IMR-90 (cell line): ENCODE data around the gene CATSPER1. TPM values are rescaled to one million over a fixed set of nuclear protein-coding genes. Genes with fewer than 3 reads are reported as not detected.

Source experiments
- ATAC-seq: fragments of 200-7000 bp; cut with Tn5 transposase; 2 replicates; pipeline ENCODE4 v1.9.1; 2020; ENCODE audit warnings: low read depth, mild to moderate bottlenecking, moderate library complexity
- BruUV-seq: library from RNA; stranded (reverse); fragments of 400-500 nt; replicated peaks from 2 replicates; lab custom pipeline; 2021; lab: Mats Ljungman, UMichigan
- CTCF ChIA-PET: fragments of 300-600 bp; formaldehyde crosslinking; extraction: SDS; loops from one replicate; lab custom pipeline; 2021; ENCODE audit warnings: antibody characterized with exemption; lab: Yijun Ruan, JAX
- POLR2A ChIA-PET: fragments of 300-600 bp; sonication (Branson Sonifier 250); formaldehyde crosslinking; loops from one replicate; lab custom pipeline; 2022; ENCODE audit warnings: antibody characterized with exemption; ENCODE audit not compliant: unreplicated experiment; lab: Charles Lee
- DNase-seq: peaks from one replicate; pipeline ENCODE4 v3.0.0; 2013
- H2AFZ ChIP-seq: replicated peaks from 2 replicates; pipeline ENCODE3; 2013; ENCODE audit warnings: low read length, mild to moderate bottlenecking; ENCODE audit not compliant: poor library complexity
- H2AK5ac ChIP-seq: 2 replicates; pipeline ENCODE4 v1.6.1; 2013; ENCODE audit warnings: low read depth, low read length, inconsistent platforms
- H2AK9ac ChIP-seq: replicated peaks from 2 replicates; pipeline ENCODE3; 2013; ENCODE audit warnings: mild to moderate bottlenecking, low read depth, low read length, moderate library complexity; ENCODE audit not compliant: poor library complexity
- H2BK120ac ChIP-seq: 2 replicates; pipeline ENCODE4 v1.6.1; 2013; ENCODE audit warnings: low read depth, low read length, inconsistent platforms
- H2BK15ac ChIP-seq: 3 replicates; pipeline ENCODE4 v1.6.1; 2013; ENCODE audit warnings: low read depth, low read length, inconsistent platforms
- H2BK20ac ChIP-seq: 2 replicates; pipeline ENCODE4 v1.6.1; 2013; ENCODE audit warnings: low read depth, mild to moderate bottlenecking, inconsistent platforms, low read length, moderate library complexity
- H2BK5ac ChIP-seq: 2 replicates; pipeline ENCODE4 v1.6.1; 2013; ENCODE audit warnings: mild to moderate bottlenecking, low read depth, low read length, inconsistent platforms; ENCODE audit not compliant: poor library complexity, severe bottlenecking
- H3K14ac ChIP-seq: replicated peaks from 2 replicates; pipeline ENCODE4 v1.6.1; 2013; ENCODE audit warnings: low read depth, low read length, inconsistent platforms
- H3K18ac ChIP-seq: 2 replicates; pipeline ENCODE4 v1.6.1; 2013; ENCODE audit warnings: low read depth, low read length, control low read depth
- H3K23ac ChIP-seq: 2 replicates; pipeline ENCODE4 v1.6.1; 2013; ENCODE audit warnings: low read depth, low read length, inconsistent platforms
- H3K27ac ChIP-seq: 2 replicates; pipeline ENCODE4 v1.5.1; 2013; ENCODE audit warnings: mild to moderate bottlenecking, control low read depth, low read length; ENCODE audit not compliant: insufficient read depth
- H3K27me3 ChIP-seq: 2 replicates; pipeline ENCODE4 v1.6.1; 2013; ENCODE audit warnings: low read length; ENCODE audit not compliant: control insufficient read depth, insufficient read depth
- H3K36me3 ChIP-seq: 2 replicates; pipeline ENCODE4 v1.6.1; 2013; ENCODE audit warnings: low read length, mixed read lengths; ENCODE audit not compliant: control insufficient read depth, insufficient read depth
- H3K4ac ChIP-seq: 2 replicates; pipeline ENCODE4 v1.6.1; 2013; ENCODE audit warnings: low read depth, low read length, inconsistent platforms
- H3K4me1 ChIP-seq: 2 replicates; pipeline ENCODE4 v1.6.1; 2013; ENCODE audit warnings: low read length, mixed read lengths; ENCODE audit not compliant: control insufficient read depth, insufficient read depth
- H3K4me2 ChIP-seq: 2 replicates; pipeline ENCODE4 v1.6.1; 2013; ENCODE audit warnings: low read depth, mild to moderate bottlenecking, control low read depth, low read length, moderate library complexity
- H3K4me3 ChIP-seq: 2 replicates; pipeline ENCODE4 v1.5.1; 2013; ENCODE audit warnings: low read depth, mild to moderate bottlenecking, control low read depth, low read length, moderate library complexity; ENCODE audit not compliant: insufficient read depth
- H3K56ac ChIP-seq: 2 replicates; pipeline ENCODE4 v1.6.1; 2013; ENCODE audit warnings: low read length, inconsistent platforms; ENCODE audit not compliant: insufficient read depth; ENCODE audit errors: extremely low read depth
- H3K79me1 ChIP-seq, 2 experiments: 2 replicates each; pipeline ENCODE4 v1.6.1; 2013; ENCODE audit warnings: low read length in 2 of 2, inconsistent platforms in 1 of 2, low read depth in 1 of 2
- H3K9ac ChIP-seq: 2 replicates; pipeline ENCODE4 v1.6.1; 2013; ENCODE audit warnings: low read depth, low read length, control low read depth
- H3K9me1 ChIP-seq: 2 replicates; pipeline ENCODE4 v1.6.1; 2013; ENCODE audit warnings: low read length, inconsistent platforms; ENCODE audit not compliant: insufficient read depth
- H3K9me3 ChIP-seq: 2 replicates; pipeline ENCODE4 v1.6.1; 2013; ENCODE audit warnings: low read length; ENCODE audit not compliant: control insufficient read depth, insufficient read depth
- H4K20me1 ChIP-seq: 2 replicates; pipeline ENCODE4 v1.6.1; 2013; ENCODE audit warnings: low read length, inconsistent platforms; ENCODE audit not compliant: insufficient read depth
- H4K5ac ChIP-seq: 2 replicates; pipeline ENCODE4 v1.6.1; 2013; ENCODE audit warnings: mild to moderate bottlenecking, low read depth, low read length, control low read depth
- H4K8ac ChIP-seq, 2 experiments: 2 replicates each; pipeline ENCODE4 v1.6.1; 2013; ENCODE audit warnings: low read depth in 2 of 2, low read length in 2 of 2, control low read depth in 1 of 2, inconsistent platforms in 1 of 2
- H4K91ac ChIP-seq: 2 replicates; pipeline ENCODE4 v1.6.1; 2013; ENCODE audit warnings: low read depth, low read length, inconsistent platforms; ENCODE audit not compliant: insufficient read depth
- BHLHE40 ChIP-seq: fragments of 150-350 bp; IDR thresholded peaks from 2 replicates; pipeline ENCODE4 v1.6.1; 2016; ENCODE audit warnings: mild to moderate bottlenecking, low read depth, low read length
- MAFK ChIP-seq: IDR thresholded peaks from 2 replicates; pipeline ENCODE4 v1.6.1; 2012; ENCODE audit warnings: low read depth, low read length, improper control_type of control experiment
- MXI1 ChIP-seq: IDR thresholded peaks from 2 replicates; pipeline ENCODE4 v1.6.1; 2012; ENCODE audit warnings: low read depth, mild to moderate bottlenecking, low read length, moderate library complexity, borderline replicate concordance
- POLR2A ChIP-seq: IDR thresholded peaks from 2 replicates; pipeline ENCODE4 v1.6.1; 2012; ENCODE audit warnings: mild to moderate bottlenecking, low read depth, low read length
- SMC3 ChIP-seq: fragments of 150-350 bp; IDR thresholded peaks from 2 replicates; pipeline ENCODE4 v1.6.1; 2016; ENCODE audit warnings: low read depth, mild to moderate bottlenecking, antibody characterized with exemption, low read length, moderate library complexity
- WGBS, 2 experiments: methylation state at CpG; one replicate each; pipeline versions ENCODE4 v1.1.5 to v1.1.7; 2013; ENCODE audit warnings: missing lambda C conversion rate in 2 of 2; ENCODE audit not compliant: insufficient read length in 1 of 2; ENCODE audit errors: extremely low coverage in 2 of 2; 5-methylcytosine and 5-hydroxymethylcytosine counted together
- dilution Hi-C: fragments of 300-500 bp; cut with HindIII; formaldehyde crosslinking; loops from one replicate; pipeline ENCODE4 v1.14.3; 2018; ENCODE audit warnings: low sequenced_read_pairs; ENCODE audit not compliant: unreplicated experiment
- in situ Hi-C: fragments of 300-500 bp; cut with MboI; formaldehyde crosslinking; loops from 3 replicates; pipeline ENCODE4 v1.14.3; 2019; ENCODE audit warnings: low sequenced_read_pairs, inconsistent platforms, mixed read lengths
- intact Hi-C: fragments of 100-400 bp; cut with micrococcal nuclease; formaldehyde crosslinking; loops from 2 replicates; pipeline ENCODE4 v1.10.0; 2022
- polyA plus RNA-seq, 3 experiments: library from polyadenylated mRNA; depleted of rRNA; stranded (reverse); fragments of >200 nt; gene quantifications; 2 replicates each; pipeline ENCODE4 v1.2.3, GENCODE V29; 2012; ENCODE audit warnings: low replicate concordance in 1 of 3
- total RNA-seq: library from RNA; depleted of rRNA; stranded (reverse); fragments of >200 nt; gene quantifications from 2 replicates; pipeline ENCODE4 v1.2.3, GENCODE V29; 2012
- TF ChIP-seq, protein P1 (sequence below): fragments of 150-350 bp; IDR thresholded peaks from 2 replicates; pipeline ENCODE4 v1.6.1; 2016; ENCODE audit warnings: low read depth, mild to moderate bottlenecking, low read length, moderate library complexity, borderline replicate concordance

Gene CATSPER1
- total and polyA plus RNA-seq, 2 of the 4 experiments (the other 2 are of a cell fraction), result 0.18 to 0.91 TPM

DNA sequence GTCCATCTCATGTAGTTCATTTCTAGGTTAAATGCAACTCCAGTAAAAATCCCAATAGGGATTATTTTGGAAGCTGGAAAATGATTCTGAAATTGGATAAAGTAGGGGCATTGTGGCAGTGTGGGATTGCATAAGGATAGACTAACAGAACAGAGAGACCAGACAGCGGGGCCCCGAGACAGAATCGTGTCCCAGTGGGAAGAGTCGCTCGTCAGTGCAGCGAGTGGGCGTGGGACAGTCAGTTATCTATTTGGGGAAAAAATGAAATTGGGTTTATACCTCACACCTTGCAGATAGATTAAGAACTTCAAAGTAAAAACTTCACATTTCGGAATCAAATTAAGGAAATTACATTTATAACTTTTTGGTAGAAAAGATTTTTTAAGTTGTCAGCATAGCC is 54.2 kb downstream of the CATSPER1 start:
- CTCF ChIA-PET, result no interaction called here
- Histone ChIP-seq H4K8ac (no peak overlapping the region), H3K27me3 (no peaks in the 10 kb centered on the region), H3K9me1 (no peaks in the 10 kb centered on the region), H2AFZ (no peak overlapping the region), H3K79me1 (peaks cover 5 to 37% of the 10 kb centered on the region in 2 experiments), H2BK15ac (no peak overlapping the region), H4K5ac (no peak overlapping the region), H3K4me2 (no peak overlapping the region), H3K4ac (no peak overlapping the region), H2AK9ac (no peak overlapping the region), H3K9ac (no peak overlapping the region), H4K20me1 (no peaks in the 10 kb centered on the region), H2BK20ac (no peak overlapping the region), H3K4me3 (no peak overlapping the region), H3K36me3 (peaks cover 43% of the 10 kb centered on the region), H2BK5ac (no peak overlapping the region), H3K56ac (no peak overlapping the region), H3K23ac (no peak overlapping the region), H3K18ac (no peak overlapping the region), H4K91ac (no peak overlapping the region), H3K4me1 (0 out of 2 replicates have a peak, but pooled peaks cover 2% of the 10 kb centered on the region), H2AK5ac (no peak overlapping the region), H3K14ac (no peak overlapping the region), H3K9me3 (no peaks in the 10 kb centered on the region), H3K27ac (no peak overlapping the region), H2BK120ac (no peak overlapping the region)
- no TSS peak for BruUV-seq
- whole genome bisulfite sequencing, 2 experiments, result no CpG with 5 or more reads among the region's 8 CpGs
- ATAC-seq, result no peak
- intact Hi-C loops (no loop called here), in situ Hi-C loops (no loop called here), dilution Hi-C loops (no loop called here)
- POLR2A ChIA-PET, result no interaction called here
- TF ChIP-seq, protein P1, sequence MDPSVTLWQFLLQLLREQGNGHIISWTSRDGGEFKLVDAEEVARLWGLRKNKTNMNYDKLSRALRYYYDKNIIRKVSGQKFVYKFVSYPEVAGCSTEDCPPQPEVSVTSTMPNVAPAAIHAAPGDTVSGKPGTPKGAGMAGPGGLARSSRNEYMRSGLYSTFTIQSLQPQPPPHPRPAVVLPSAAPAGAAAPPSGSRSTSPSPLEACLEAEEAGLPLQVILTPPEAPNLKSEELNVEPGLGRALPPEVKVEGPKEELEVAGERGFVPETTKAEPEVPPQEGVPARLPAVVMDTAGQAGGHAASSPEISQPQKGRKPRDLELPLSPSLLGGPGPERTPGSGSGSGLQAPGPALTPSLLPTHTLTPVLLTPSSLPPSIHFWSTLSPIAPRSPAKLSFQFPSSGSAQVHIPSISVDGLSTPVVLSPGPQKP, result no peak
- TF ChIP-seq MAFK (no peak), SMC3 (no peak), BHLHE40 (no peak), POLR2A (no peak), MXI1 (no peak)
- no peak for DNase-seq
